ENCODE measurements around the gene CSMD2. TPM values are rescaled to one million over a fixed set of nuclear protein-coding genes. Genes with fewer than 3 reads are reported as not detected.

Gene CSMD2
- total RNA-seq, 1 experiment from 2014 or later, result not detected

- Histone ChIP-seq H3F3A (ENCODE audit: insufficient read depth, low read depth) (no peaks in the 10 kb centered on the region), H3K36me3 (ENCODE audit: low read depth) (no peaks in the 10 kb centered on the region), H2AFZ (no peak overlapping the region), H3K9me2 (ENCODE audit: insufficient read depth) (no peaks in the 10 kb centered on the region), H3K4me1 (replicated peaks; ENCODE audit: insufficient read depth) (no peaks in the 10 kb centered on the region), H3K4me3 (no peak overlapping the region), H3K9me3 (ENCODE audit: insufficient read depth, low read depth) (no peaks in the 10 kb centered on the region), H3K79me2 (ENCODE audit: low read depth) (no peaks in the 10 kb centered on the region), H3K27me3 (ENCODE audit: insufficient read depth, low read depth) (peaks cover 34% of the 10 kb centered on the region), H4K20me1 (ENCODE audit: insufficient read depth) (no peaks in the 10 kb centered on the region), H3K27ac (no peak overlapping the region), H3K4me2 (no peak overlapping the region)
- no peak for DNase-seq
- ChIA-PET CTCF (no interaction called here), POLR2A (ENCODE audit: unreplicated experiment) (no interaction called here)
- no peak for TF ChIP-seq CTCF (conservative IDR thresholded peaks at IDR 0.05)
- TF ChIP-seq EZH2 (IDR thresholded peaks at IDR 0.05; ENCODE audit: low read depth), result no peak
- intact Hi-C loops (cut with micrococcal nuclease; ENCODE audit: unreplicated experiment), result no loop called here
- BruUV-seq (replicated peaks), result no TSS peak
Measured at GRCh38 chr1:33826711-33827110, 338.3 kb downstream of the CSMD2 start.

- Histone ChIP-seq H3F3A (ENCODE audit: insufficient read depth, low read depth) (no peaks in the 10 kb centered on the region), H4K20me1 (ENCODE audit: insufficient read depth) (no peaks in the 10 kb centered on the region), H2AFZ (no peak overlapping the region), H3K4me2 (no peak overlapping the region), H3K27me3 (ENCODE audit: insufficient read depth, low read depth) (peaks cover 36% of the 10 kb centered on the region), H3K4me1 (replicated peaks; ENCODE audit: insufficient read depth) (no peaks in the 10 kb centered on the region), H3K79me2 (ENCODE audit: low read depth) (no peaks in the 10 kb centered on the region), H3K4me3 (no peak overlapping the region), H3K36me3 (ENCODE audit: low read depth) (no peaks in the 10 kb centered on the region), H3K27ac (no peak overlapping the region), H3K9me2 (ENCODE audit: insufficient read depth) (no peaks in the 10 kb centered on the region), H3K9me3 (ENCODE audit: insufficient read depth, low read depth) (no peaks in the 10 kb centered on the region)
- TF ChIP-seq CTCF (conservative IDR thresholded peaks at IDR 0.05) (no peak), EZH2 (IDR thresholded peaks at IDR 0.05; ENCODE audit: low read depth) (no peak)
- DNase-seq, result no peak
- CTCF ChIA-PET, result no interaction called here
- intact Hi-C loops (cut with micrococcal nuclease; ENCODE audit: unreplicated experiment), result no loop called here
- no TSS peak for BruUV-seq (replicated peaks)
- POLR2A ChIA-PET (ENCODE audit: unreplicated experiment), result no interaction called here
Measured at GRCh38 chr1:33826311-33826710, 338.7 kb downstream of the CSMD2 start.

GRCh38 chr1:33825506-33825905, 339.5 kb downstream of the CSMD2 start:
- no peak overlapping the region for H2AFZ ChIP-seq
- intact Hi-C loops (cut with micrococcal nuclease; ENCODE audit: unreplicated experiment), result no loop called here
- BruUV-seq (replicated peaks), result no TSS peak
- H3K27me3 ChIP-seq (ENCODE audit: insufficient read depth, low read depth), result peaks cover 40% of the 10 kb centered on the region
- no peaks in the 10 kb centered on the region for H3K79me2 ChIP-seq (ENCODE audit: low read depth)
- no peak overlapping the region for H3K27ac ChIP-seq
- no peaks in the 10 kb centered on the region for H3K9me3 ChIP-seq (ENCODE audit: insufficient read depth, low read depth)
- no peaks in the 10 kb centered on the region for H4K20me1 ChIP-seq (ENCODE audit: insufficient read depth)
- TF ChIP-seq EZH2 (IDR thresholded peaks at IDR 0.05; ENCODE audit: low read depth) (no peak), CTCF (conservative IDR thresholded peaks at IDR 0.05) (no peak)
- H3K9me2 ChIP-seq (ENCODE audit: insufficient read depth), result no peaks in the 10 kb centered on the region
- CTCF ChIA-PET, result no interaction called here
- no peaks in the 10 kb centered on the region for H3K36me3 ChIP-seq (ENCODE audit: low read depth)
- H3F3A ChIP-seq (ENCODE audit: insufficient read depth, low read depth), result no peaks in the 10 kb centered on the region
- no peak overlapping the region for H3K4me3 ChIP-seq
- no peak for DNase-seq
- no peaks in the 10 kb centered on the region for H3K4me1 ChIP-seq (replicated peaks; ENCODE audit: insufficient read depth)
- H3K4me2 ChIP-seq, result no peak overlapping the region
- POLR2A ChIA-PET (ENCODE audit: unreplicated experiment), result no interaction called here

All from PC-9 (cell line).